Lung (tissue), 12 donors: ENCODE measurements around the gene TLCD4. TPM values are rescaled to one million over a fixed set of nuclear protein-coding genes. Genes with fewer than 3 reads are reported as not detected.

Experiments
- ATAC-seq: fragments of 200-7000 bp; cut with Tn5 transposase; one replicate; pipeline ENCODE4 v1.9.1; 2020; ENCODE audit warnings: moderate number of reproducible peaks; ENCODE audit not compliant: insufficient read depth, low FRiP score
- DNase-seq, 3 donors: peaks; one replicate each; pipeline ENCODE4 v3.0.0-alpha.2; 2013 to 2017
- H3K27ac ChIP-seq, 2 donors: one replicate each; pipeline ENCODE4 v1.5.1; 2013; ENCODE audit warnings: mild to moderate bottlenecking in 2 of 2, moderate library complexity in 2 of 2, control low read depth in 1 of 2, inconsistent platforms in 1 of 2, low read depth in 1 of 2, low read length in 1 of 2
- H3K27me3 ChIP-seq, 3 donors: one replicate each; pipeline ENCODE4 v1.5.1; 2013; ENCODE audit warnings: low read length in 2 of 3; ENCODE audit not compliant: control insufficient read depth in 3 of 3, insufficient read depth in 3 of 3
- H3K36me3 ChIP-seq, 4 donors: one replicate each; pipeline ENCODE4 v1.5.1; 2013; ENCODE audit warnings: low read length in 4 of 4, mild to moderate bottlenecking in 1 of 4, moderate library complexity in 1 of 4; ENCODE audit not compliant: control insufficient read depth in 4 of 4, insufficient read depth in 4 of 4
- H3K4me1 ChIP-seq, 5 donors: one replicate each; pipeline ENCODE4 v1.5.1; 2013; ENCODE audit warnings: low read length in 5 of 5, mild to moderate bottlenecking in 2 of 5, moderate library complexity in 1 of 5; ENCODE audit not compliant: control insufficient read depth in 5 of 5, insufficient read depth in 5 of 5
- H3K4me3 ChIP-seq: one replicate; pipeline ENCODE4 v1.5.1; 2013; ENCODE audit warnings: mild to moderate bottlenecking, control low read depth, moderate library complexity
- H3K9ac ChIP-seq, 2 donors: one replicate each; pipeline ENCODE4 v1.5.1; 2013; ENCODE audit warnings: low read length in 2 of 2, control low read depth in 1 of 2; ENCODE audit not compliant: insufficient read depth in 1 of 2
- H3K9me3 ChIP-seq, 4 donors: one replicate each; pipeline ENCODE4 v1.5.1; 2013; ENCODE audit warnings: low read length in 3 of 4, mild to moderate bottlenecking in 1 of 4, moderate library complexity in 1 of 4; ENCODE audit not compliant: control insufficient read depth in 4 of 4, insufficient read depth in 3 of 4
- CTCF ChIP-seq: IDR thresholded peaks from 2 replicates; pipeline ENCODE4 v1.5.1; 2012; ENCODE audit warnings: mild to moderate bottlenecking; ENCODE audit errors: control extremely low read depth, extremely low read depth
- WGBS, 2 donors: extraction: QIAGEN DNeasy Blood & Tissue Kit; methylation state at CpG; one replicate each; pipeline ENCODE4 v1.1.7; 2013; 5-methylcytosine and 5-hydroxymethylcytosine counted together
- polyA plus RNA-seq, 2 donors: library from polyadenylated mRNA; stranded (reverse); fragments of 200-250 nt; gene quantifications; one replicate each; pipeline ENCODE4 v1.2.1, GENCODE V29; 2013
- total RNA-seq, 2 donors: library from RNA; depleted of rRNA in 1 of 2; stranded (reverse); fragments of >200 nt in 1 of 2; gene quantifications; one replicate each; pipeline ENCODE4 v1.2.1, GENCODE V29; 2014 to 2021
- donor health status: control.
- donor health status: control.
- donor health status: Bipolar disorder and iron deficiency.
- donor health status: healthy.
- donor health status: DM: yes; HTN: yes; CAD: no.

TLCD4 gene
- total and polyA plus RNA-seq, 4 donors = 1.5 to 18.7 (median 7.7) TPM

GRCh38 chr1:95118067-95118499 is 928 bp downstream of the TLCD4 start:
- no peak for ATAC-seq
- 22 to 27% methylated on average over 10 of the region's 10 CpGs for WGBS, 2 donors

GRCh38 chr1:95118710-95119109 is 1.6 kb downstream of the TLCD4 start:
- Histone ChIP-seq H3K27ac (no peak overlapping the region), H3K9me3 (no peaks in the 10 kb centered on the region), H3K27me3 (peaks cover 0 to 16% (median 7%) of the 10 kb centered on the region in 3 donors), H3K9ac (no peak overlapping the region), H3K4me3 (no peak overlapping the region), H3K4me1 (peaks cover 0 to 17% (median 2%) of the 10 kb centered on the region in 5 donors), H3K36me3 (no peaks in the 10 kb centered on the region)
- DNase-seq (no peak), ATAC-seq (no peak)
- no peak for TF ChIP-seq CTCF
- 82 to 89% methylated on average over 6 of the region's 6 CpGs for WGBS, 2 donors

More at GRCh38 chr1:95118067-95118499, 928 bp downstream of the TLCD4 start:
- Histone ChIP-seq H3K36me3 (no peaks in the 10 kb centered on the region), H3K4me3 (peak overlapping the region; percentile 64), H3K9me3 (no peaks in the 10 kb centered on the region), H3K4me1 (peaks cover 0 to 17% (median 2%) of the 10 kb centered on the region in 5 donors), H3K27me3 (peaks cover 0 to 16% (median 7%) of the 10 kb centered on the region in 3 donors), H3K27ac (peak overlapping the region; percentile 90 to 93), H3K9ac (peak overlapping the region in 1 of 2 donors; percentile 69)
- peak in 2 of 3 donors; percentile 58 to 70 for DNase-seq
- no peak for TF ChIP-seq CTCF

DNA sequence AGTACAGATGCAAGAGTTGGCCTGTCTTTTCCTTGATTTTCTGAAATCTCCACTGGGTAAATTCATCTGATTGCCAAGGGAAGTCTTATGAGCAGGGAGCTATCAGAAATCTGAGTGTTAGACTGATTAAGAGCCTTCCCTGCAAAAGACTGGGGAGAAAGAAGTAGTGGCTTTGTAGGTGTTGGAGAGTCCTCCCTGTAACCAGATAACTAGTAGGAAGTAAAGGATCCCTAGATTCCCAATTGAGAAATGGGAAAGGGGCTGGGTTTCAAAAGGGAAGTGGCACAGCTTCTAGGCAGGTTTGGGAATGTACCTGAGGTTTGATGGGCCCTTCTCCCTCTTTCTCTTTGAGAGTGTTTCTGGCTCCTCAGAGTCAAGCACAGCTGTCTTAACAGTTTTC is 2.1 kb downstream of the TLCD4 start:
- Histone ChIP-seq H3K27me3 (peaks cover 0 to 16% (median 7%) of the 10 kb centered on the region in 3 donors), H3K9ac (no peak overlapping the region), H3K4me3 (no peak overlapping the region), H3K9me3 (no peaks in the 10 kb centered on the region), H3K36me3 (no peaks in the 10 kb centered on the region), H3K4me1 (peaks cover 0 to 17% (median 2%) of the 10 kb centered on the region in 5 donors), H3K27ac (no peak overlapping the region)
- TF ChIP-seq CTCF = no peak
- DNase-seq (no peak), ATAC-seq (no peak)

GRCh38 chr1:95122151-95122697 is 5.1 kb downstream of the TLCD4 start:
- ATAC-seq = no peak
- peaks cover 0 to 8% (median 7%) of the 10 kb centered on the region in 3 donors for H3K27me3 ChIP-seq
- H3K9ac ChIP-seq = no peak overlapping the region
- H3K36me3 ChIP-seq = no peaks in the 10 kb centered on the region
- H3K4me3 ChIP-seq = no peak overlapping the region
- DNase-seq = no peak
- H3K27ac ChIP-seq = no peak overlapping the region
- H3K4me1 ChIP-seq = peaks cover 0 to 11% (median 2%) of the 10 kb centered on the region in 5 donors
- no peaks in the 10 kb centered on the region for H3K9me3 ChIP-seq
- TF ChIP-seq CTCF = no peak
- 69 to 77% methylated on average over 8 of the region's 8 CpGs for WGBS, 2 donors
